ENCODE measurements around the gene CENPI. TPM values are rescaled to one million over a fixed set of nuclear protein-coding genes. Genes with fewer than 3 reads are reported as not detected.
"Not testable (repeated sequence)": the region's sequence is repeated elsewhere in the genome, so short reads cannot be mapped to it uniquely, and the experiment has no call there.

CENPI gene
- total RNA-seq, 1 experiment from 2014 or later = 34.7 TPM

DNA sequence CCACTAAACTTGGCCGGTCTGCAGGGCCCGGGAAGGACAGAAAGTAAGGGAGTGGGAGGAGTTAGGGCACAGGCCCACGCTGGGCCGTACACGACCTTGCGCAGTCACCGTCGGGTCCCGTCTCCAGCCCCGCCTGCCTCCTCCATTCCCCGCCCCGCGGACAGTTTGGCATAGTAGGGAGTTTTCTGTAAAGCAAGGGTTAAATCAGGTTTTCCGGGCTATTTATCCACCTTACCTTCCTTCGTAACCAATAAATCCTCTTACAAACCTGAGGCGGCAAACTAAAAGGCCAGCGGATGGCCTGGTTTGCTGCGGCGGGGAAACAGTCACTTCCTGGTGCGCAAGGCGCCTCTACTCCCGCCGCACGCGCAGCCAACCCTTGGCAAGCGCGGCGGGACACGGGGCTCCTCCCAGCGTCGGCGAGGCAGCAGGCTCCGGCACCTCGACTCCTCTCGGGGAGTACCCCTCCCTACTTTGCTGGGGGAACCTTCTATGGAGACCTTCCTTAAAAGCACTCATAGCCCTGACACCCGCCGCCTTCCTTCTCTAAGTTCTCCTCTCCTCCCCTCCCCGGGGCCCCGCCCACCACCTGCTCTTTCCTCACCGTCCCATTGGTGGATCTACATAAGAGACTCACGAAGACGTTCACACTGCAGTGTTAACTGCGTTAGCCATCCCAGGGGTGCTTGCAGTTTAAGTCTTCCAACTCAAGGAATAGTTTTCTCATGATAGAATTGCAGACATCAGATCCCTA lies 46.3 kb upstream of the CENPI start, which contains the start of gene TRMT2B:
TSS of gene TRMT2B (minus strand) at position 563 of the 754 bp plus-strand sequence. CDS start 9,822 bp downstream, outside the sequence.
- Histone ChIP-seq H3K9me2 (replicated peaks; ENCODE audit: low read length) (no peaks in the 10 kb centered on the region), H3K9ac (ENCODE audit: low read length) (peak within 1 kb of the TSS; percentile 75), H3K4me1 (ENCODE audit: insufficient read depth, low read length) (peaks cover 6% of the 10 kb centered on the region; the same call in 1 of the 2 replicates), H3K27ac (ENCODE audit: low read length) (peak within 1 kb of the TSS; percentile 75), H2AFZ (ENCODE audit: low read length) (peak within 1 kb of the TSS; percentile 83), H3K27me3 (ENCODE audit: low read length) (no peaks in the 10 kb centered on the region), H3F3A (ENCODE audit: low read length, unreplicated experiment) (no peaks in the 10 kb centered on the region), H3K9me3 (ENCODE audit: low read length) (no peaks in the 10 kb centered on the region), H3K4me3 (ENCODE audit: low read length) (peak within 1 kb of the TSS; percentile 77), H4K20me1 (ENCODE audit: low read length) (no peaks in the 10 kb centered on the region), H3K36me3 (ENCODE audit: low read depth, low read length) (no peaks in the 10 kb centered on the region), H3K4me2 (ENCODE audit: low read length) (peak within 1 kb of the TSS; percentile 93), H3K79me2 (ENCODE audit: low read length) (peaks cover 16% of the 10 kb centered on the region)
- peak; percentile 75 for DNase-seq
- POLR2A ChIA-PET (ENCODE audit: unreplicated experiment) = no interaction called here
- TF ChIP-seq, protein P1, sequence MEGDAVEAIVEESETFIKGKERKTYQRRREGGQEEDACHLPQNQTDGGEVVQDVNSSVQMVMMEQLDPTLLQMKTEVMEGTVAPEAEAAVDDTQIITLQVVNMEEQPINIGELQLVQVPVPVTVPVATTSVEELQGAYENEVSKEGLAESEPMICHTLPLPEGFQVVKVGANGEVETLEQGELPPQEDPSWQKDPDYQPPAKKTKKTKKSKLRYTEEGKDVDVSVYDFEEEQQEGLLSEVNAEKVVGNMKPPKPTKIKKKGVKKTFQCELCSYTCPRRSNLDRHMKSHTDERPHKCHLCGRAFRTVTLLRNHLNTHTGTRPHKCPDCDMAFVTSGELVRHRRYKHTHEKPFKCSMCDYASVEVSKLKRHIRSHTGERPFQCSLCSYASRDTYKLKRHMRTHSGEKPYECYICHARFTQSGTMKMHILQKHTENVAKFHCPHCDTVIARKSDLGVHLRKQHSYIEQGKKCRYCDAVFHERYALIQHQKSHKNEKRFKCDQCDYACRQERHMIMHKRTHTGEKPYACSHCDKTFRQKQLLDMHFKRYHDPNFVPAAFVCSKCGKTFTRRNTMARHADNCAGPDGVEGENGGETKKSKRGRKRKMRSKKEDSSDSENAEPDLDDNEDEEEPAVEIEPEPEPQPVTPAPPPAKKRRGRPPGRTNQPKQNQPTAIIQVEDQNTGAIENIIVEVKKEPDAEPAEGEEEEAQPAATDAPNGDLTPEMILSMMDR (conservative IDR thresholded peaks at IDR 0.05; ENCODE audit: low read depth, low read length) = no peak
- TF ChIP-seq EZH2 (IDR thresholded peaks at IDR 0.05; ENCODE audit: low read length, unreplicated experiment) (no peak), EZH2phosphoT487 (IDR thresholded peaks at IDR 0.05; ENCODE audit: borderline replicate concordance, low read length) (no peak)
- BruUV-seq (replicated peaks) = TSS peak; percentile 76
- peak; percentile 95 for ATAC-seq
- CTCF ChIA-PET = no interaction called here
- intact Hi-C loops (cut with micrococcal nuclease) = loop anchor here (2.0 kb wide), 1 partner anchor 47 kb away; the partner anchor contains the start of gene CENPI

- H3K9me2 ChIP-seq (replicated peaks; ENCODE audit: low read length); H3K9me3 ChIP-seq (ENCODE audit: low read length); H4K20me1 ChIP-seq (ENCODE audit: low read length); H3F3A ChIP-seq (ENCODE audit: low read length, unreplicated experiment); H3K4me2 ChIP-seq (ENCODE audit: low read length); H3K36me3 ChIP-seq (ENCODE audit: low read depth, low read length); BruUV-seq (replicated peaks); H2AFZ ChIP-seq (ENCODE audit: low read length); H3K4me3 ChIP-seq (ENCODE audit: low read length); H3K79me2 ChIP-seq (ENCODE audit: low read length); CTCF ChIA-PET; intact Hi-C loops (cut with micrococcal nuclease); DNase-seq; H3K9ac ChIP-seq (ENCODE audit: low read length); H3K27me3 ChIP-seq (ENCODE audit: low read length); POLR2A ChIA-PET (ENCODE audit: unreplicated experiment); ATAC-seq: not testable (repeated sequence)
- Histone ChIP-seq H3K27ac (ENCODE audit: low read length) (0 out of 2 replicates have a peak overlapping the region, but pooled peaks have one; percentile 12), H3K4me1 (ENCODE audit: insufficient read depth, low read length) (peaks cover 13% of the 10 kb centered on the region; the same call in 1 of the 2 replicates)
These were observed 41.5 kb upstream of the CENPI start for GRCh38 chrX:101056551-101056950.

DNA sequence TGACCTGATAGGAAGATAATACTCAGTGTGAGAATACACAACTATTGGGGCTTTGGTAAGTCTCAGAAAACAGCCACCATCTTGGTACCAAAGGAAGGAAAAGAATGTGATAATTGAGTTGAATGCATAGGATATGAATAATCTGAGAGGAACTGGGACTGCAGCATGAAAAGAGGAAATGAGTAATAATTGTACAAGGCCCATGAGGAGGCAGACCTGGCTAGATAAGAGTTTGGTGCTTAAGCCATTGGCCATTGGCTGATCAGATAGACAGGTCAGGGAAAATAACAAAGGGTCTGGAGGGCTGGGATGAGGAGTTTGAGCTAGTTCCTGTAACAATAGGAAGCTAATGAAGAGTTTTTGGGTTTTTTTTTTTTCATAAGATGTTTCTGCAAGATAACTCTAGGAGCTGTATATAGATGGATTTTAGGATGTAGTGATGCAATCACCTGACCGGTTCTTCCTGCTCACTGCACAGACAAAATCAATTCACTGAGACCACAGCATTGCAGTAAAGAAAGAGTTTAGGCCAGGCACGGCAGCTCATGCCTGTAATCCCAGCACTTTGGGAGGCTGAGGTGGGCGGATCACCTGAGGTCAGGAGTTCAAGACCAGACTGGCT lies 40.8 kb upstream of the CENPI start:
- no peaks in the 10 kb centered on the region for H3K9me3 ChIP-seq (ENCODE audit: low read length)
- TF ChIP-seq EZH2phosphoT487 (IDR thresholded peaks at IDR 0.05; ENCODE audit: borderline replicate concordance, low read length) = no peak
- TF ChIP-seq EZH2 (IDR thresholded peaks at IDR 0.05; ENCODE audit: low read length, unreplicated experiment) = no peak
- TF ChIP-seq, protein P1 (conservative IDR thresholded peaks at IDR 0.05; ENCODE audit: low read depth, low read length) = no peak
- no peaks in the 10 kb centered on the region for H3K79me2 ChIP-seq (ENCODE audit: low read length)
- 0 out of 2 replicates have a peak overlapping the region, but pooled peaks have one; percentile 12 for H3K27ac ChIP-seq (ENCODE audit: low read length)
- no peaks in the 10 kb centered on the region for H3K9me2 ChIP-seq (replicated peaks; ENCODE audit: low read length)
- no peaks in the 10 kb centered on the region for H4K20me1 ChIP-seq (ENCODE audit: low read length)
- no peak overlapping the region for H3K9ac ChIP-seq (ENCODE audit: low read length)
- intact Hi-C loops (cut with micrococcal nuclease) = no loop called here
- H3F3A ChIP-seq (ENCODE audit: low read length, unreplicated experiment) = no peaks in the 10 kb centered on the region
- ChIA-PET CTCF (no interaction called here), POLR2A (ENCODE audit: unreplicated experiment) (no interaction called here)
- H3K36me3 ChIP-seq (ENCODE audit: low read depth, low read length) = no peaks in the 10 kb centered on the region
- DNase-seq = peak; percentile 51
- H3K27me3 ChIP-seq (ENCODE audit: low read length) = no peaks in the 10 kb centered on the region
- no TSS peak for BruUV-seq (replicated peaks)
- no peak overlapping the region for H3K4me3 ChIP-seq (ENCODE audit: low read length)
- H2AFZ ChIP-seq (ENCODE audit: low read length) = no peak overlapping the region
- H3K4me1 ChIP-seq (ENCODE audit: insufficient read depth, low read length) = peaks cover 11% of the 10 kb centered on the region; the same call in 1 of the 2 replicates
- H3K4me2 ChIP-seq (ENCODE audit: low read length) = no peak overlapping the region
- ATAC-seq = peak; percentile 85

All from PC-3 (cell line).